ENCODE results near the gene RPS15. TPM values are rescaled to one million over a fixed set of nuclear protein-coding genes. Genes with fewer than 3 reads are reported as not detected.

Gene RPS15
- total and polyA plus RNA-seq, 2 donors (not counting 3 experiments of a cell fraction or from before 2014, with no cell fraction given): 1,260 to 3,270 TPM

DNA sequence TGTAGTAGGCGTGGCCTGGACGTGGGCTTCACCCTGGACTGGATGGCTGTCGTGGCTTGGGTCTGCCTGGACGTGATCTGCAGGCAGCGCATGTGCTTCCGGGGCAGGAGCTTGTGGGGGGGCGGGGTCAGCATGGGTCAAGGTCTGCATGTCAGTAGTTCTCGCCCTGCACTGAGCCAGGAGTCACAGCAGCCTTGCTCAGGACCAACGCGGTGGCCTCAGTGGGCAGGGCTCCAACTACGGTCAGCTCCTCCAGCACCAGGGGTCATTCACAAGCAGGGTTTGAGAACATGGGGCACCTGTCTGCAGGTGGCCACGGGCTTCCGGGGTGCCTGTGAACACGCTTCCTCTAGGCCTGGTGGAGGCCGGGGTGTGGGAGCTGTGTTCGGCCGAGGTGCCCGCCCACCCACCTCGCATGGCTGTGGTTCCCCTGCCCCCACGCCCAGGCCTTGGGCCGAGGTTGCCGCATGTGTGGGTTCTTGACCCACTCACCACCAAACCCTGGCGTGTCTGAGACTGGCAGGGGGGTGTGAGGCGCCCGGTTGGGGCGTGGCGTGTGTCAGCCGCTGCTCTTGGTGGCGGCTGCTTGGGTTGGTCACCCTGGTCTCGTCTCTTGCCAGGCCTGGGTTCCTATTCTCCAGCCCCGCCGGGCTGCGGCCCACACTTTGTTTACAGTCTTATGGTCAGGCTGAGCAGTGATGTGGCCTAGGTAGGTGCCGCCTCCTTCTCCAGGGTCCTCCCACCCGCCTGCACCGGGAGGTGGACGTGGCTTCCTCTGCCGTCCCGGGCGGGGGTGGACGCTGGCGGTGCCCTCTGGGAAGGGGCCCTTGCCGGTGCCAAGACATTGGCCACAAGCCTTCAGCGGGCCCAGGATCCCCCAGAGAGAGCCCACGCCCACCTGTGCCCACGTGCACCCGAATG lies 4.8 kb upstream of the RPS15 start:
- Histone ChIP-seq H3K79me2 (ENCODE audit: control insufficient read depth, insufficient read depth, low read length) (peaks cover 2% of the 10 kb centered on the region), H3K9me1 (replicated peaks; ENCODE audit: control insufficient read depth, extremely low read depth, insufficient read depth, low read length) (no peaks in the 10 kb centered on the region), H3K27ac (ENCODE audit: insufficient read depth, low read depth, low read length) (no peak overlapping the region), H4K20me1 (replicated peaks; ENCODE audit: control insufficient read depth, extremely low read depth, insufficient read depth, low read length) (no peaks in the 10 kb centered on the region), H3K4me1 (ENCODE audit: control insufficient read depth, extremely low read depth, insufficient read depth, low read length) (no peaks in the 10 kb centered on the region), H3K4me3 (replicated peaks in 1 of 3; ENCODE audit: insufficient read depth in 1 of 3, low read depth in 1 of 3, low read length in 3 of 3) (no peak overlapping the region), H3K36me3 (ENCODE audit: control insufficient read depth in 2 of 2, extremely low read depth in 1 of 2, insufficient read depth in 2 of 2, low read length in 2 of 2) (peaks cover 2 to 50% of the 10 kb centered on the region in 2 experiments), H3K9me3 (replicated peaks; ENCODE audit: control insufficient read depth, insufficient read depth, low read length) (no peaks in the 10 kb centered on the region), H3K9ac (replicated peaks; ENCODE audit: extremely low read depth, insufficient read depth, low read length) (no peak overlapping the region), H3K27me3 (ENCODE audit: control insufficient read depth in 2 of 2, insufficient read depth in 2 of 2, low read length in 2 of 2) (no peaks in the 10 kb centered on the region), H3K4me2 (ENCODE audit: insufficient read depth, low read length) (no peak overlapping the region), H2AFZ (ENCODE audit: low read depth, low read length) (no peak overlapping the region)
- POLR2A ChIA-PET: no interaction called here
- no TSS peak for BruUV-seq (replicated peaks)
- TF ChIP-seq JUN (IDR thresholded peaks at IDR 0.05; ENCODE audit: borderline replicate concordance, insufficient read depth, insufficient read length, low read depth) (no peak), FOS (IDR thresholded peaks at IDR 0.05; ENCODE audit: borderline replicate concordance, insufficient read depth, low read length) (no peak), GATA2 (IDR thresholded peaks at IDR 0.05; ENCODE audit: insufficient read depth, insufficient read length, low read depth, low read length) (no peak), POLR2AphosphoS5 (IDR thresholded peaks at IDR 0.05; ENCODE audit: insufficient read depth, low read depth, low read length) (no peak), EZH2 (IDR thresholded peaks at IDR 0.05; ENCODE audit: borderline replicate concordance, low read depth, low read length, severe bottlenecking) (no peak), MYC (IDR thresholded peaks at IDR 0.05; ENCODE audit: low read depth, low read length) (no peak), POLR2A (IDR thresholded peaks at IDR 0.05; ENCODE audit: low read depth, low read length) (no peak), CTCF (IDR thresholded peaks at IDR 0.05; ENCODE audit: extremely low read depth in 1 of 2, insufficient read depth in 1 of 2, low read depth in 1 of 2, low read length in 2 of 2) (no peak), MAX (IDR thresholded peaks at IDR 0.05; ENCODE audit: insufficient read depth, insufficient read length) (no peak)
- no peak for DNase-seq (ENCODE audit: low read depth, low spot score)
- CTCF ChIA-PET: no interaction called here
- dilution Hi-C loops (cut with MboI; ENCODE audit: extremely low pct_ligation_motif_present, low sequenced_read_pairs) (no loop called here), intact Hi-C loops (cut with micrococcal nuclease) (no loop called here)
- no peak for FAIRE-seq
